Panc1 (cell line): ENCODE results near the gene CDC25B. TPM values are rescaled to one million over a fixed set of nuclear protein-coding genes. Genes with fewer than 3 reads are reported as not detected.

Experiments
- ATAC-seq: fragments of 200-7000 bp; cut with Tn5 transposase; 2 replicates; pipeline ENCODE4 v1.9.1; 2020; ENCODE audit warnings: mild to moderate bottlenecking, moderate library complexity
- BruUV-seq: library from RNA; stranded (reverse); fragments of 400-500 nt; replicated peaks from 2 replicates; lab custom pipeline; 2021; lab: Mats Ljungman, UMichigan
- CTCF ChIA-PET: fragments of 300-600 bp; sonication (Branson Sonifier 250); formaldehyde crosslinking; loops from one replicate; lab custom pipeline; 2022; ENCODE audit warnings: antibody characterized with exemption; lab: Charles Lee
- POLR2A ChIA-PET: fragments of 300-600 bp; sonication (Branson Sonifier 250); formaldehyde crosslinking; loops from one replicate; lab custom pipeline; 2022; ENCODE audit warnings: antibody characterized with exemption; lab: Charles Lee
- DNase-seq: peaks from one replicate; pipeline ENCODE4 v3.0.0-alpha.2; 2010; ENCODE audit warnings: low read depth, low spot score
- H3K27ac ChIP-seq: 2 replicates; pipeline ENCODE4 v1.5.1; 2011; ENCODE audit warnings: mild to moderate bottlenecking, low read length, inconsistent platforms
- H3K27me3 ChIP-seq: fragments of 200-500 bp; sonication (Bioruptor generic); 2 replicates; pipeline ENCODE4 v1.6.0; 2014; ENCODE audit warnings: low read length, inconsistent platforms; ENCODE audit not compliant: control insufficient read depth, insufficient read depth
- H3K36me3 ChIP-seq: fragments of 200-500 bp; sonication (Bioruptor generic); 2 replicates; pipeline ENCODE4 v1.5.1; 2014; ENCODE audit warnings: inconsistent platforms, mild to moderate bottlenecking, low read length, moderate library complexity; ENCODE audit not compliant: control insufficient read depth, insufficient read depth
- H3K4me1 ChIP-seq: 2 replicates; pipeline ENCODE4 v1.5.1; 2011; ENCODE audit warnings: inconsistent platforms, mild to moderate bottlenecking, low read length, moderate library complexity; ENCODE audit not compliant: control insufficient read depth, insufficient read depth
- H3K4me3 ChIP-seq, 2 experiments: 2 replicates each; pipeline ENCODE4 v1.5.1; 2011 to 2012; ENCODE audit warnings: low read depth in 2 of 2, low read length in 2 of 2, mild to moderate bottlenecking in 2 of 2, inconsistent platforms in 1 of 2, moderate library complexity in 1 of 2
- H3K9me3 ChIP-seq: fragments of 200-500 bp; sonication (Bioruptor generic); 2 replicates; pipeline ENCODE4 v1.5.1; 2014; ENCODE audit warnings: low read depth, mild to moderate bottlenecking, inconsistent platforms, low read length, moderate library complexity; ENCODE audit not compliant: control insufficient read depth, insufficient read depth
- POLR2AphosphoS5 ChIP-seq: IDR thresholded peaks from 2 replicates; pipeline ENCODE4 v1.6.1; 2012; ENCODE audit warnings: mild to moderate bottlenecking, low read depth, low read length, moderate library complexity
- REST ChIP-seq, 2 experiments: IDR thresholded peaks; 2 replicates each; pipeline ENCODE4 v1.6.1; 2011 to 2012; ENCODE audit warnings: low read depth in 2 of 2, control low read depth in 1 of 2, low read length in 1 of 2, mild to moderate bottlenecking in 1 of 2, moderate library complexity in 1 of 2; ENCODE audit not compliant: insufficient read depth in 1 of 2
- SIN3A ChIP-seq: IDR thresholded peaks from 2 replicates; pipeline ENCODE4 v1.6.1; 2012; ENCODE audit warnings: low read depth, mild to moderate bottlenecking, low read length, moderate library complexity, borderline replicate concordance; ENCODE audit not compliant: insufficient read depth
- TCF7L2 ChIP-seq: IDR thresholded peaks from 2 replicates; pipeline ENCODE4 v1.6.1; 2011; ENCODE audit warnings: mild to moderate bottlenecking, low read depth, low read length, inconsistent platforms
- in situ Hi-C: cut with HindIII; loops from 2 replicates; pipeline ENCODE4 v1.10.0; 2016; ENCODE audit warnings: low sequenced_read_pairs, low pct_unique_long_range_greater_than_20kb
- intact Hi-C: fragments of 100-400 bp; cut with micrococcal nuclease; formaldehyde crosslinking; loops from one replicate; pipeline ENCODE4 v1.10.0; 2022; ENCODE audit not compliant: unreplicated experiment
- total RNA-seq: library from RNA; stranded (reverse); gene quantifications from one replicate; pipeline ENCODE4 v1.2.1, GENCODE V29; 2021; ENCODE audit not compliant: unreplicated experiment
- TF ChIP-seq, protein P1 (sequence below): fragments of 450-650 bp; IDR thresholded peaks from 2 replicates; pipeline ENCODE4 v1.5.1; 2017; ENCODE audit warnings: mild to moderate bottlenecking

Gene CDC25B
- total RNA-seq, 1 experiment from 2014 or later: 170 TPM

GRCh38 chr20:3798373-3798768 lies 2.3 kb downstream of the CDC25B start:
- TF ChIP-seq, protein P1, sequence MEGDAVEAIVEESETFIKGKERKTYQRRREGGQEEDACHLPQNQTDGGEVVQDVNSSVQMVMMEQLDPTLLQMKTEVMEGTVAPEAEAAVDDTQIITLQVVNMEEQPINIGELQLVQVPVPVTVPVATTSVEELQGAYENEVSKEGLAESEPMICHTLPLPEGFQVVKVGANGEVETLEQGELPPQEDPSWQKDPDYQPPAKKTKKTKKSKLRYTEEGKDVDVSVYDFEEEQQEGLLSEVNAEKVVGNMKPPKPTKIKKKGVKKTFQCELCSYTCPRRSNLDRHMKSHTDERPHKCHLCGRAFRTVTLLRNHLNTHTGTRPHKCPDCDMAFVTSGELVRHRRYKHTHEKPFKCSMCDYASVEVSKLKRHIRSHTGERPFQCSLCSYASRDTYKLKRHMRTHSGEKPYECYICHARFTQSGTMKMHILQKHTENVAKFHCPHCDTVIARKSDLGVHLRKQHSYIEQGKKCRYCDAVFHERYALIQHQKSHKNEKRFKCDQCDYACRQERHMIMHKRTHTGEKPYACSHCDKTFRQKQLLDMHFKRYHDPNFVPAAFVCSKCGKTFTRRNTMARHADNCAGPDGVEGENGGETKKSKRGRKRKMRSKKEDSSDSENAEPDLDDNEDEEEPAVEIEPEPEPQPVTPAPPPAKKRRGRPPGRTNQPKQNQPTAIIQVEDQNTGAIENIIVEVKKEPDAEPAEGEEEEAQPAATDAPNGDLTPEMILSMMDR: no peak
- no peak for TF ChIP-seq POLR2AphosphoS5
- no peak for TF ChIP-seq TCF7L2
- no peak for TF ChIP-seq REST (IDR thresholded peaks at IDR 0.05; ENCODE audit: insufficient read depth in 1 of 2, low read depth in 2 of 2, low read length in 1 of 2)
- no peak for TF ChIP-seq SIN3A
- CTCF ChIA-PET: no interaction called here
- H3K27ac ChIP-seq: peak overlapping the region; percentile 97
- H3K4me3 ChIP-seq: peak overlapping the region; percentile 90 to 97
- in situ Hi-C loops: no loop called here
- intact Hi-C loops: no loop called here
- H3K4me1 ChIP-seq: peaks cover 16% of the 10 kb centered on the region
- H3K36me3 ChIP-seq: peaks cover 10% of the 10 kb centered on the region
- DNase-seq: no peak
- POLR2A ChIA-PET: no interaction called here
- BruUV-seq: TSS peak; percentile 74
- no peaks in the 10 kb centered on the region for H3K9me3 ChIP-seq
- no peaks in the 10 kb centered on the region for H3K27me3 ChIP-seq
- ATAC-seq: no peak

GRCh38 chr20:3798908-3799248 lies 2.8 kb downstream of the CDC25B start:
- Histone ChIP-seq H3K9me3 (no peaks in the 10 kb centered on the region), H3K27me3 (no peaks in the 10 kb centered on the region), H3K36me3 (peaks cover 10% of the 10 kb centered on the region), H3K27ac (peak overlapping the region; percentile 97), H3K4me3 (peak overlapping the region in 1 of 2 experiments; percentile 97; a peak in 2 of 4 replicates), H3K4me1 (peaks cover 16% of the 10 kb centered on the region)
- TF ChIP-seq, protein P1: no peak
- TF ChIP-seq TCF7L2: no peak
- TF ChIP-seq SIN3A: no peak
- TF ChIP-seq REST (IDR thresholded peaks at IDR 0.05; ENCODE audit: insufficient read depth in 1 of 2, low read depth in 2 of 2, low read length in 1 of 2): no peak
- TF ChIP-seq POLR2AphosphoS5: no peak
- BruUV-seq: no TSS peak
- intact Hi-C loops (no loop called here), in situ Hi-C loops (no loop called here)
- ATAC-seq (no peak), DNase-seq (no peak)
- CTCF ChIA-PET: no interaction called here
- POLR2A ChIA-PET: no interaction called here
